Lung (tissue), 12 donors: ENCODE measurements around the gene ENTPD1. TPM values are rescaled to one million over a fixed set of nuclear protein-coding genes. Genes with fewer than 3 reads are reported as not detected.
A peak's percentile ranks its signal among the peaks of the same experiment; 100 is the strongest.

Source experiments
- ATAC-seq: fragments of 200-7000 bp; cut with Tn5 transposase; one replicate; pipeline ENCODE4 v1.9.1; 2020; ENCODE audit warnings: moderate number of reproducible peaks; ENCODE audit not compliant: insufficient read depth, low FRiP score
- DNase-seq, 3 donors: peaks; one replicate each; pipeline ENCODE4 v3.0.0-alpha.2; 2013 to 2017
- H3K27ac ChIP-seq, 2 donors: one replicate each; pipeline ENCODE4 v1.5.1; 2013; ENCODE audit warnings: mild to moderate bottlenecking in 2 of 2, moderate library complexity in 2 of 2, control low read depth in 1 of 2, inconsistent platforms in 1 of 2, low read depth in 1 of 2, low read length in 1 of 2
- H3K27me3 ChIP-seq, 3 donors: one replicate each; pipeline ENCODE4 v1.5.1; 2013; ENCODE audit warnings: low read length in 2 of 3; ENCODE audit not compliant: control insufficient read depth in 3 of 3, insufficient read depth in 3 of 3
- H3K36me3 ChIP-seq, 4 donors: one replicate each; pipeline ENCODE4 v1.5.1; 2013; ENCODE audit warnings: low read length in 4 of 4, mild to moderate bottlenecking in 1 of 4, moderate library complexity in 1 of 4; ENCODE audit not compliant: control insufficient read depth in 4 of 4, insufficient read depth in 4 of 4
- H3K4me1 ChIP-seq, 5 donors: one replicate each; pipeline ENCODE4 v1.5.1; 2013; ENCODE audit warnings: low read length in 5 of 5, mild to moderate bottlenecking in 2 of 5, moderate library complexity in 1 of 5; ENCODE audit not compliant: control insufficient read depth in 5 of 5, insufficient read depth in 5 of 5
- H3K4me3 ChIP-seq: one replicate; pipeline ENCODE4 v1.5.1; 2013; ENCODE audit warnings: mild to moderate bottlenecking, control low read depth, moderate library complexity
- H3K9ac ChIP-seq, 2 donors: one replicate each; pipeline ENCODE4 v1.5.1; 2013; ENCODE audit warnings: low read length in 2 of 2, control low read depth in 1 of 2; ENCODE audit not compliant: insufficient read depth in 1 of 2
- H3K9me3 ChIP-seq, 4 donors: one replicate each; pipeline ENCODE4 v1.5.1; 2013; ENCODE audit warnings: low read length in 3 of 4, mild to moderate bottlenecking in 1 of 4, moderate library complexity in 1 of 4; ENCODE audit not compliant: control insufficient read depth in 4 of 4, insufficient read depth in 3 of 4
- CTCF ChIP-seq: IDR thresholded peaks from 2 replicates; pipeline ENCODE4 v1.5.1; 2012; ENCODE audit warnings: mild to moderate bottlenecking; ENCODE audit errors: control extremely low read depth, extremely low read depth
- WGBS, 2 donors: extraction: QIAGEN DNeasy Blood & Tissue Kit; methylation state at CpG; one replicate each; pipeline ENCODE4 v1.1.7; 2013; 5-methylcytosine and 5-hydroxymethylcytosine counted together
- polyA plus RNA-seq, 2 donors: library from polyadenylated mRNA; stranded (reverse); fragments of 200-250 nt; gene quantifications; one replicate each; pipeline ENCODE4 v1.2.1, GENCODE V29; 2013
- total RNA-seq, 2 donors: library from RNA; depleted of rRNA in 1 of 2; stranded (reverse); fragments of >200 nt in 1 of 2; gene quantifications; one replicate each; pipeline ENCODE4 v1.2.1, GENCODE V29; 2014 to 2021
- donor health status: control.
- donor health status: control.
- donor health status: Bipolar disorder and iron deficiency.
- donor health status: healthy.
- donor health status: DM: yes; HTN: yes; CAD: no.

ENTPD1 gene
- total and polyA plus RNA-seq, 4 donors: 5.5 to 46.6 (median 18.2) TPM

- WGBS, 2 donors: 34 to 42% methylated on average over 7 of the region's 7 CpGs
- Histone ChIP-seq H3K4me1 (peaks cover 0 to 11% (median 4%) of the 10 kb centered on the region in 5 donors), H3K4me3 (no peak overlapping the region), H3K27me3 (no peaks in the 10 kb centered on the region), H3K9me3 (no peaks in the 10 kb centered on the region), H3K27ac (peak overlapping the region in 1 of 2 donors; percentile 28), H3K9ac (no peak overlapping the region), H3K36me3 (peaks cover 0 to 7% (median 4%) of the 10 kb centered on the region in 4 donors)
- peak; percentile 42 for TF ChIP-seq CTCF
- ATAC-seq (peak; percentile 59), DNase-seq (peak; percentile 67 to 90 (median 85))
Observed at GRCh38 chr10:95864906-95865813, 109.2 kb downstream of the ENTPD1 start.

- no peak for ATAC-seq
- no peak for DNase-seq
- Histone ChIP-seq H3K27me3 (no peaks in the 10 kb centered on the region), H3K9me3 (no peaks in the 10 kb centered on the region), H3K4me1 (peaks cover 0 to 7% (median 4%) of the 10 kb centered on the region in 5 donors), H3K27ac (no peak overlapping the region), H3K4me3 (no peak overlapping the region), H3K36me3 (peaks cover 0 to 8% (median 5%) of the 10 kb centered on the region in 4 donors), H3K9ac (no peak overlapping the region)
- 87 to 90% methylated on average over 6 of the region's 6 CpGs for WGBS, 2 donors
- TF ChIP-seq CTCF: no peak
Observed at GRCh38 chr10:95865814-95866466, 110.0 kb downstream of the ENTPD1 start.

GRCh38 chr10:95866467-95866842 lies 110.5 kb downstream of the ENTPD1 start:
- Histone ChIP-seq H3K4me1 (peaks cover 0 to 7% (median 4%) of the 10 kb centered on the region in 5 donors), H3K9ac (no peak overlapping the region), H3K9me3 (no peaks in the 10 kb centered on the region), H3K36me3 (peaks cover 0 to 9% (median 6%) of the 10 kb centered on the region in 4 donors), H3K27me3 (no peaks in the 10 kb centered on the region), H3K4me3 (no peak overlapping the region), H3K27ac (no peak overlapping the region)
- ATAC-seq (no peak), DNase-seq (no peak)
- 73 to 93% methylated on average over 2 of the region's 2 CpGs for WGBS, 2 donors
- no peak for TF ChIP-seq CTCF
